ENCODE data around the gene MYOF.

MYOF gene

GRCh38 chr10:93454146-93454545 is 28.0 kb downstream of the MYOF start:
- H3K27ac ChIP-seq, result no peak overlapping the region
- TF ChIP-seq ZFX (IDR thresholded peaks at IDR 0.05), result no peak
- no peak for TF ChIP-seq CTCF (conservative IDR thresholded peaks at IDR 0.05)

- TF ChIP-seq ZFX (IDR thresholded peaks at IDR 0.05) (no peak), CTCF (conservative IDR thresholded peaks at IDR 0.05) (no peak)
- H3K27ac ChIP-seq, result no peak overlapping the region
Measured at GRCh38 chr10:93452143-93452542, 30.0 kb downstream of the MYOF start.

- TF ChIP-seq CTCF (conservative IDR thresholded peaks at IDR 0.05) (no peak), ZFX (IDR thresholded peaks at IDR 0.05) (no peak)
Measured at GRCh38 chr10:93451244-93451947, 30.7 kb downstream of the MYOF start.

GRCh38 chr10:93447970-93448369 is 34.2 kb downstream of the MYOF start:
- TF ChIP-seq CTCF (conservative IDR thresholded peaks at IDR 0.05) (no peak), ZFX (IDR thresholded peaks at IDR 0.05) (no peak)
- no peak overlapping the region for H3K27ac ChIP-seq

More at GRCh38 chr10:93451244-93451947, 30.7 kb downstream of the MYOF start:
- no peak overlapping the region for H3K27ac ChIP-seq

- TF ChIP-seq ZFX (IDR thresholded peaks at IDR 0.05) (no peak), CTCF (conservative IDR thresholded peaks at IDR 0.05) (no peak)
- no peak overlapping the region for H3K27ac ChIP-seq
Measured at GRCh38 chr10:93447019-93447418, 35.1 kb downstream of the MYOF start.

GRCh38 chr10:93445978-93446720 is 36.0 kb downstream of the MYOF start:
- TF ChIP-seq CTCF (conservative IDR thresholded peaks at IDR 0.05), result no peak
- TF ChIP-seq ZFX (IDR thresholded peaks at IDR 0.05), result no peak
- peak overlapping the region; percentile 60 for H3K27ac ChIP-seq

Measured in C4-2B (cell line).